Activated CD4-positive, alpha-beta memory T cell treated with anti-CD3 and anti-CD28 coated beads for 36 hours (primary cell): ENCODE results near the gene KIF14. TPM values are rescaled to one million over a fixed set of nuclear protein-coding genes. Genes with fewer than 3 reads are reported as not detected.

Experiments used
- CTCF ChIA-PET: fragments of 350-600 bp; sonication (Branson Sonifier 250); formaldehyde crosslinking; loops from one replicate; lab custom pipeline; 2021; ENCODE audit warnings: antibody characterized with exemption, inconsistent platforms; lab: Charles Lee
- POLR2A ChIA-PET: fragments of 350-600 bp; sonication (Branson Sonifier 250); formaldehyde crosslinking; loops from one replicate; lab custom pipeline; 2021; ENCODE audit warnings: antibody characterized with exemption; lab: Charles Lee
- DNase-seq: peaks from one replicate; pipeline ENCODE4 v3.0.0-alpha.2; 2020
- H3K27ac Mint-ChIP-seq: one replicate; pipeline ENCODE4 v1.8.0; 2021; ENCODE audit warnings: mixed read lengths
- H3K27me3 Mint-ChIP-seq: one replicate; pipeline ENCODE4 v1.8.0; 2021; ENCODE audit warnings: mixed read lengths
- H3K36me3 Mint-ChIP-seq: one replicate; pipeline ENCODE4 v1.8.0; 2021; ENCODE audit warnings: mixed read lengths
- H3K4me1 Mint-ChIP-seq: one replicate; pipeline ENCODE4 v1.8.0; 2021; ENCODE audit warnings: low read depth, mixed read lengths
- H3K4me3 Mint-ChIP-seq: one replicate; pipeline ENCODE4 v1.8.0; 2021; ENCODE audit warnings: mild to moderate bottlenecking, mixed read lengths
- H3K9me3 Mint-ChIP-seq: one replicate; pipeline ENCODE4 v1.8.0; 2021; ENCODE audit warnings: mixed read lengths
- intact Hi-C: fragments of 100-400 bp; cut with micrococcal nuclease; formaldehyde crosslinking; loops from one replicate; pipeline ENCODE4 v1.15.1; 2023
- total RNA-seq, 2 experiments: library from RNA; stranded (reverse); gene quantifications; one replicate each; pipeline ENCODE4 v1.2.3, GENCODE V29; 2021

The KIF14 gene, protein sequence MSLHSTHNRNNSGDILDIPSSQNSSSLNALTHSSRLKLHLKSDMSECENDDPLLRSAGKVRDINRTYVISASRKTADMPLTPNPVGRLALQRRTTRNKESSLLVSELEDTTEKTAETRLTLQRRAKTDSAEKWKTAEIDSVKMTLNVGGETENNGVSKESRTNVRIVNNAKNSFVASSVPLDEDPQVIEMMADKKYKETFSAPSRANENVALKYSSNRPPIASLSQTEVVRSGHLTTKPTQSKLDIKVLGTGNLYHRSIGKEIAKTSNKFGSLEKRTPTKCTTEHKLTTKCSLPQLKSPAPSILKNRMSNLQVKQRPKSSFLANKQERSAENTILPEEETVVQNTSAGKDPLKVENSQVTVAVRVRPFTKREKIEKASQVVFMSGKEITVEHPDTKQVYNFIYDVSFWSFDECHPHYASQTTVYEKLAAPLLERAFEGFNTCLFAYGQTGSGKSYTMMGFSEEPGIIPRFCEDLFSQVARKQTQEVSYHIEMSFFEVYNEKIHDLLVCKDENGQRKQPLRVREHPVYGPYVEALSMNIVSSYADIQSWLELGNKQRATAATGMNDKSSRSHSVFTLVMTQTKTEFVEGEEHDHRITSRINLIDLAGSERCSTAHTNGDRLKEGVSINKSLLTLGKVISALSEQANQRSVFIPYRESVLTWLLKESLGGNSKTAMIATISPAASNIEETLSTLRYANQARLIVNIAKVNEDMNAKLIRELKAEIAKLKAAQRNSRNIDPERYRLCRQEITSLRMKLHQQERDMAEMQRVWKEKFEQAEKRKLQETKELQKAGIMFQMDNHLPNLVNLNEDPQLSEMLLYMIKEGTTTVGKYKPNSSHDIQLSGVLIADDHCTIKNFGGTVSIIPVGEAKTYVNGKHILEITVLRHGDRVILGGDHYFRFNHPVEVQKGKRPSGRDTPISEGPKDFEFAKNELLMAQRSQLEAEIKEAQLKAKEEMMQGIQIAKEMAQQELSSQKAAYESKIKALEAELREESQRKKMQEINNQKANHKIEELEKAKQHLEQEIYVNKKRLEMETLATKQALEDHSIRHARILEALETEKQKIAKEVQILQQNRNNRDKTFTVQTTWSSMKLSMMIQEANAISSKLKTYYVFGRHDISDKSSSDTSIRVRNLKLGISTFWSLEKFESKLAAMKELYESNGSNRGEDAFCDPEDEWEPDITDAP (N-terminal part only)
- total RNA-seq = 10 to 100 TPM; 15.7 to 17.1 TPM

DNA sequence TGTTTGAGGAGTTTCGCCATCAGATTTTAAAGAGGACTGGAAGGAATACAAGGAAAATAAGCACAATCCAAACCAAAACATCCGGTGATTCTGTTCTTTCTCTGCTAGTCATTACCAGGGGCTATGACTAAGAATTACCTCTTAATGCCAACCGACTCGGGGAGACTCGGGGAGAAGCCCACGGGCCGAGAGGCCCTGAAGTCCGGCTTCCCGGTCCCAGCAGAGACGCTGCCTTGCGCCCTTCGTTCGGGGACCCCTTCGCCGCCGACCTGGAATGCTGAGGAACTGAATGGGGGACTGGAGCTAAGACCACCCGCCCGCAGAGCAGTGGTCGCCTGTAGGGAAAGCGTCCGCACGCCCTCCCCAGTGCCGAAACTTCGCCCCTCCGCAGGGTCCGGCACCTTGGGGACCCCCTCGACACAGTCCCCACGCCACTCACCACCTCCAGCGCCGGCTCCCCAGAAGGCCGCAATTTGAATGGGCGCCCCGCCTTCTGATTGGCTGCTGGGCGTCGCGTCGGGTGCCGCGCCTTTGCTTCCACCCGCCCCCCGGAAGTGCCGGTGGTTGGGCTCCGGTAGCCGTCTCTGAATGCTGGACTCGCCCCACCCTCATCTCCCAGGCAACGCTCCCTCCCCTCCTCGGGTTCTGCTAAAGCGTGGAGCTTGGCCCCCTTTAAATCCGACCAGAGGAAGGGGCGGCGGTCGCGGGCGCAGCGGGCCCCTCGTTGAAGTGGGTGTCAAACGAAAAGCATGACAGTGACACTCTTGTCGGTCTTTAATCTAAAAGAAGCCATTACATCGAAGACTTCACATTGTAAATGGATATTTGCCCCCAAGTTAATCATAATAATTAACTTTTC lies at the start of gene KIF14:
Gene KIF14, minus strand, starts transcription at position 479 of the 859 bp plus-strand sequence. CDS start 2,028 bp downstream, outside the sequence.
- H3K27ac Mint-ChIP-seq = peak within 1 kb of the TSS; percentile 66
- H3K4me1 Mint-ChIP-seq = peaks cover 23% of the 10 kb centered on the region
- intact Hi-C loops = loop anchor here (1.0 to 10.0 kb wide), 5 partner anchors 49 to 497 kb away; partner anchors contain the start of gene DDX59
- ChIA-PET CTCF (interaction anchor here (1.4 to 4.2 kb wide), 6 partner anchors 49 to 352 kb away, joined by 3 to 113 read pairs (median 16); partner anchors contain the start of gene DDX59), POLR2A (interaction anchor here (4.4 kb wide), 1 partner anchor 49 kb away, joined by 23 read pairs; the partner anchor contains the start of gene DDX59)
- peaks cover 7% of the 10 kb centered on the region for H3K36me3 Mint-ChIP-seq
- no peaks in the 10 kb centered on the region for H3K9me3 Mint-ChIP-seq
- peak; percentile 96 for DNase-seq
- H3K4me3 Mint-ChIP-seq = peak within 1 kb of the TSS; percentile 87
- H3K27me3 Mint-ChIP-seq = no peaks in the 10 kb centered on the region

DNA sequence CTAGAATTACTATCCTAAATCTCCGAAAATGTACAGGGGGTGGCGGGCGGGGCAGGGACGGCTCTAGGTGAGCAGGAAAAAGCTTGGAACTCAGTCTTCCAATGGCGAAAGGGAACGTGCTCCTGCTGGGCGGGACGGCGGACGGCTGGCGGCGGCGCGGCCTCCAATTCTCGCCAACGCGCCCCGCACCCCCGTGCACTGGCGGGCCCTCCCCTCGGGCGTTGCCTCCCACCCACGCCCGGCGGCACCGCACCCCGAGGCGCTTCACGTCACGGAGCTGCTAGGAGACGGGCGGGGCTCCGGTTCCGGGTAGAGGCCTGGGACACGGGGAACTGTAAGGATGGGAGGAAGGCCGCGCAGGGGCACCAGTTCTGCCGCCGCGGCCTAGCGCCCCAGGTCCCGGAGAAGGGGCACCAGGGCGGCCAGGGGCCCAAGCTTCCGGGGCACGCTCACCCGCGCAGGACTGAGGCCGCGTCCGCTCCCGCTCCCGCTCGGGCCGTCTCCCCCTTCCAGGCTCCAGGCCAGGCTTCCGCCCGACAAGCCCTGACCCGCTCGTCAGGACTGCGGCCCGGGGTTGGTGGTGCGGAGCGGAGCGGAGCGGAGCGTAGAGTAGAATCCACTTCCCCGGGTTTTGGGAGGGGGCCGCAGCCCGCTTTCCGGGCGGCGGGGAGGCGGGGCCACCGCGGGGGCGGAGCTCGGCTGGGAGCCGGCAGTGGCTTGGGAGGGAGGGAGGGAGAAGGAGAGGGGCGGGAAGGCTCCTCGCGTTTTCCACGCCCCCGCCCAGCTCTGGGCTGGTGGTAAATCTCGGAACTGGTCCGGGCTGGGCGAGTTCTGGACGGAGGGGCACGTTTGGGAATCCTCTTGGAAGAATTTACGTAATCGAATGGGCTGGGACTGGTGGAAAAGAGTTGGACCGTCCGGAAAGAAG lies 49.0 kb upstream of the KIF14 start, which contains the start of gene DDX59:
Gene DDX59, minus strand, starts transcription at position 594 of the 928 bp plus-strand sequence. CDS start 3,167 bp downstream, outside the sequence.
- peak within 1 kb of the TSS; percentile 92 for H3K4me3 Mint-ChIP-seq
- ChIA-PET CTCF (interaction anchor here (1.0 to 5.0 kb wide), 9 partner anchors 10 to 310 kb away, joined by 3 to 63 read pairs (median 4); no protein-coding TSS in a partner anchor), POLR2A (interaction anchor here (0.6 to 2.4 kb wide), 14 partner anchors 9 to 445 kb away, joined by 3 to 27 read pairs (median 4); partner anchors contain the start of genes CAMSAP2 and KIF14)
- peaks cover 5% of the 10 kb centered on the region for H3K36me3 Mint-ChIP-seq
- no peaks in the 10 kb centered on the region for H3K27me3 Mint-ChIP-seq
- peaks cover 36% of the 10 kb centered on the region for H3K4me1 Mint-ChIP-seq
- H3K9me3 Mint-ChIP-seq = no peaks in the 10 kb centered on the region
- intact Hi-C loops = loop anchor here (1.0 to 5.0 kb wide), 5 partner anchors 41 to 348 kb away; partner anchors contain the start of genes CAMSAP2 and KIF14
- DNase-seq = peak; percentile 95
- peak within 1 kb of the TSS; percentile 95 for H3K27ac Mint-ChIP-seq

DNA sequence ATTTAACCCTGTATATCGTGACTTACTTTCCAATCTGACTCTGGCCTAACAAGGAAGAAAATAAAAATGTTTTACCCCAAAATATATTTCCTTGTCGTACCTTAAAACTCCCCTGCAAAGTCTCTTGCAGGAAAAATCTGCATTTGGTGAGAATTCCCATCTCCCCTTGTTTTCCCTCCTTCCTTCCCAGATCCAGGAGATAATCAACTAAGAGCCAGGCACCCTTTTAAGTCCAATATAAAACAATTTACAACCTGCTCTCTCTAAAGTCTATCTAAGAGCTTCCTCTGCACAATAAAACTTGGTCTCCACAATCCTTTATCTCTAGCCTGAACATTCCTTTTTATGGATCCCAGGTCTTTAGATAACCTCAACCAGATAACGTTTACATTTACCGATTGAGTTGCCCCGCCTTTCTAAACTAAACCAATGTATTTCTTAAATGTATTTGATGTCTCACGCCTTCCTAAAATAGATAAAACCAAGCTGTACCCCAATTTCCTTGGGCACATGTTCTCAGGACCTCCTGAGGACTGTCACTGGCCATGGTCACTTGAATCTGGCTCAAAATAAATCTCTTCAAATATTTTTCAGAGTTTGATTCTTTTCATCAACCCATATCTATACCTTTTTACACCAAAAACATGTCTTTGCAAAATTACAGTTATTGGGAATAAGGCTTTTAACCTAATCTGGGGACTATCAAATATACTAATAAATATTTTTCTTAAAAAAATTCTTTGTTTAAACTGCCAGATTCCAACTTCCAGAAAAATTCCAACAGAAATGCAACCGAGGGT lies 48.2 kb upstream of the KIF14 start:
- POLR2A ChIA-PET = interaction anchor here (0.7 to 2.4 kb wide), 10 partner anchors 12 to 446 kb away, joined by 3 to 27 read pairs (median 5); partner anchors contain the start of genes CAMSAP2 and KIF14
- peak overlapping the region; percentile 72 for H3K27ac Mint-ChIP-seq
- peak overlapping the region; percentile 77 for H3K4me3 Mint-ChIP-seq
- DNase-seq = no peak
- H3K36me3 Mint-ChIP-seq = peaks cover 9% of the 10 kb centered on the region
- intact Hi-C loops = loop anchor here (1.0 to 5.0 kb wide), 3 partner anchors 40 to 349 kb away; partner anchors contain the start of gene KIF14
- H3K27me3 Mint-ChIP-seq = no peaks in the 10 kb centered on the region
- H3K9me3 Mint-ChIP-seq = no peaks in the 10 kb centered on the region
- peaks cover 39% of the 10 kb centered on the region for H3K4me1 Mint-ChIP-seq
- CTCF ChIA-PET = interaction anchor here (0.7 to 5.0 kb wide), 7 partner anchors 9 to 311 kb away, joined by 3 to 63 read pairs (median 4); no protein-coding TSS in a partner anchor

DNA sequence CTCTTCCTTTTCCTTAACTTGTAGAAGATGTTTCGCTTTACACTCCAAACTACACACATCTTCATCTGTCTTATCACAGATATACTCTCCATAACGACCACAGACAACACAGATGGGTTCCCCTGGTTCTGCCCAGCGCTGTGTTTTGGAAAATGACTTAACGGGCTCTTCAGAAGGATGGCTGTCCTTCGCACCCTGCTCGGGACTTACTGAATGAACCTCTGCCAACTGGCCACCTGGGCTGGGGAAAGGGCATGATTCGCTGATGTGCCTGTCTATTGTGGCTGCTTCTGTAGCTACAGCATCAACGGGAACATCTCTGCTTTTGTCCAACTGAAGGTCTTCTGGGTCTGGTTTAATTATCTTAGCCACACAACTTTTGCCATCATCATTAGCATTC lies 45.8 kb upstream of the KIF14 start:
- H3K36me3 Mint-ChIP-seq = peaks cover 21% of the 10 kb centered on the region
- CTCF ChIA-PET = interaction anchor here (1.2 kb wide), 1 partner anchor 44 kb away, joined by 5 read pairs; no protein-coding TSS in a partner anchor
- H3K4me1 Mint-ChIP-seq = peaks cover 44% of the 10 kb centered on the region
- H3K27ac Mint-ChIP-seq = no peak overlapping the region
- intact Hi-C loops = loop anchor here (5.0 kb wide), 1 partner anchor 351 kb away; no protein-coding TSS in a partner anchor
- no peak for DNase-seq
- POLR2A ChIA-PET = no interaction called here
- no peak overlapping the region for H3K4me3 Mint-ChIP-seq
- no peaks in the 10 kb centered on the region for H3K27me3 Mint-ChIP-seq
- H3K9me3 Mint-ChIP-seq = no peaks in the 10 kb centered on the region

DNA sequence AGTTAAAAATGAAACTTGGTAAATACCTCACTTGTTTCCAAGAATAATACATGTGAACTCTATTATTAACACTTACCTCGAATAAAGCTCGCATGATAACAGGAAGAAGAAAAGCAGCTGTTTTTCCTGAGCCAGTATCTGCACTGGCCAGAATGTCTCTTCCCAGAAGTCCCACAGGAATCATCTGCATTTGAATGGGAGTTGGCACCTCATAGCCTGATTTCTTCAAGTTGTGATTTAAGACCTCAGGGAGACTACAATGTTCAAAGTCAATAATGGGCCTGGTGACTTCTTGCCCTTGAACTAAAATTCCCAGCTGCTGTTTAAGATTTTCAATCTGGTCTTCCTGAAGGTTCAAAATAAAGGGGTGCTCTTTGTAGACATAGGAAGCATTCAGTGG lies 45.3 kb upstream of the KIF14 start:
- CTCF ChIA-PET = interaction anchor here (1.2 kb wide), 1 partner anchor 44 kb away, joined by 5 read pairs; no protein-coding TSS in a partner anchor
- DNase-seq = no peak
- Mint-ChIP-seq H3K36me3 (peaks cover 22% of the 10 kb centered on the region), H3K9me3 (no peaks in the 10 kb centered on the region), H3K27me3 (no peaks in the 10 kb centered on the region), H3K27ac (no peak overlapping the region), H3K4me1 (peaks cover 40% of the 10 kb centered on the region), H3K4me3 (no peak overlapping the region)
- intact Hi-C loops = loop anchor here (5.0 kb wide), 1 partner anchor 351 kb away; no protein-coding TSS in a partner anchor
- POLR2A ChIA-PET = no interaction called here

DNA sequence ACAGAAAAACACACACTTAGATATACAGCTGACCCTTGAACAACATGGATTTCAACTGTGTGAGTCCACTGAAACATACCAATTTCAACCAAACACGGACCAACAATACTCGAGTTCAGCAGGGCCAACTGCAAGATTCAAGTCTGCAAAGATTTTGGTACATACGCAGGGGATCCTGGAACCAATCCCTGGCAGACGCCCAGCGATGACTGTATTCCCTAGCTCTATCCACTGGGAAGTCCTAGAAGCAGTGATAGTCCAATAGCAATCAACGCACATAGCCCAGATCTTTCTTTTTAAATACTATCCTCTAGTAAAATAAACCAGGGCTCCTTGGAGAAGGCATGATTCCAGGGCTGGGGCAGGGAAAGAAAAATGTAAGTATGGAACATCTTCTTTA lies 40.2 kb upstream of the KIF14 start:
- CTCF ChIA-PET = interaction anchor here (2.1 kb wide), 1 partner anchor 9 kb away, joined by 6 read pairs; the partner anchor contains the start of gene DDX59
- no peaks in the 10 kb centered on the region for H3K9me3 Mint-ChIP-seq
- H3K27me3 Mint-ChIP-seq = no peaks in the 10 kb centered on the region
- intact Hi-C loops = no loop called here
- DNase-seq = no peak
- no peak overlapping the region for H3K27ac Mint-ChIP-seq
- peaks cover 22% of the 10 kb centered on the region for H3K4me1 Mint-ChIP-seq
- POLR2A ChIA-PET = interaction anchor here (1.1 kb wide), 1 partner anchor 10 kb away, joined by 4 read pairs; the partner anchor contains the start of gene DDX59
- H3K4me3 Mint-ChIP-seq = no peak overlapping the region
- peaks cover 38% of the 10 kb centered on the region for H3K36me3 Mint-ChIP-seq

DNA sequence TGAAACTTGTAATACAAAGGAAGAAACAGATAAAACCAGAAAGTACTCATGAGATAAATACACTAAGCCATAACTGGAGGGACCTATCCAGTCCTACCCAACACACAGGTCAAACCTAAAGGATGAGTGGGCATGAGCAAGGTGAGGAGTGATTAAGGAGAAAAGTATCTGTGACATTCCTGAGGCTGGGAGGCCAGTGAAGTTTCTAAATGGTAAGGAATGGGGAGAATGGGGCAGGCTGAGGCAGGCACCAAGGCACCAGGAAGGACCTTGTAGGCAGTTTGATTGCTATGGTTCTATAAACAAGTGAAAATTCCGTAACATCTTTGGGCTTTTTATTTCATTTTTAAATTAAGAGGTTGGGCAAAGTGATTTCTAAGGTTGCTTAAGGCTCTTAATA lies 38.7 kb upstream of the KIF14 start:
- ChIA-PET CTCF (interaction anchor here (1.2 to 2.1 kb wide), 2 partner anchors 10 to 37 kb away, joined by 4 to 6 read pairs; partner anchors contain the start of gene DDX59), POLR2A (no interaction called here)
- Mint-ChIP-seq H3K9me3 (no peaks in the 10 kb centered on the region), H3K4me3 (no peak overlapping the region), H3K27ac (no peak overlapping the region), H3K36me3 (peaks cover 37% of the 10 kb centered on the region), H3K4me1 (peaks cover 24% of the 10 kb centered on the region), H3K27me3 (no peaks in the 10 kb centered on the region)
- intact Hi-C loops = no loop called here
- DNase-seq = no peak

DNA sequence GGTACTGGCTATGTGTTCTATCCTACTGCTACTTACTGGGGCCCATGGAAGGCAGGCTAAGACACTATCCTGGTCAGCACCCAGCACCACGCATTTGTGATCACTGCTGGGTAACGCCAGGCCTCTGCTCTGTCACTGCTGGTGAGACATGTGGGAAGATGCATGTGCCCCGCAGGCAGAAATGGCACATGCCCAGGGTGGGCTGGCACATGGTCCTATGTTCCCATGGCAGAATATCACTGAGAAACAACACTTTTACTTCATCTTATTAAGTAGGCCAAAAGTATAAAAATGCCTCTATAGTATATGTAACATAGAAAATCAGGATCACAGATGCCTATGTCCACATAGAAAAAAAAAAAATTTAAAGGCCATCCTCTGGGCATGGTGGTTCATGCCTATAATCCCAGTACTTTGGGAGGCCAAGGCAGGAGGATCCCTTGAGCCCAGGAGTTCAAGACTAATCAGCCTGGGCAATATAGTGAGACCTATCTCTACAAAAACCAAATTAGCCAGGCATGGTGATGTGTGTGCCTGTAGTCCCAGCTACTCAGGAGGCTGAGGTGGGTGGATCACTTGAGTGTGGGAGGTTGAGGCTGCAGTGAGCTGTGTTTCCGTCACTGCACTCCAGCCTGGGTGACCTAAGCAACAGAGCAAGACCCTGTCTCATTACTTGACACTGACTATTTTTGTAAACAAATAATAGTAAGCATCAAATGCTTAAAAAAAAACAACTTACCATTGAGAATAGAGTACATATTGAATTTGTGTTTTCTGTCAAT lies 37.7 kb upstream of the KIF14 start:
- peaks cover 35% of the 10 kb centered on the region for H3K36me3 Mint-ChIP-seq
- ChIA-PET CTCF (interaction anchor here (1.2 kb wide), 1 partner anchor 36 kb away, joined by 4 read pairs; no protein-coding TSS in a partner anchor), POLR2A (no interaction called here)

More for the DNA sequence above, 37.7 kb upstream of the KIF14 start:
- intact Hi-C loops = no loop called here
- DNase-seq = no peak
- Mint-ChIP-seq H3K4me3 (no peak overlapping the region), H3K9me3 (no peaks in the 10 kb centered on the region), H3K4me1 (peaks cover 24% of the 10 kb centered on the region), H3K27ac (no peak overlapping the region), H3K27me3 (no peaks in the 10 kb centered on the region)
